Lung (tissue), 12 donors: ENCODE results near the gene NOX5. TPM values are rescaled to one million over a fixed set of nuclear protein-coding genes. Genes with fewer than 3 reads are reported as not detected.

Source experiments
- ATAC-seq: fragments of 200-7000 bp; cut with Tn5 transposase; one replicate; pipeline ENCODE4 v1.9.1; 2020; ENCODE audit warnings: moderate number of reproducible peaks; ENCODE audit not compliant: insufficient read depth, low FRiP score
- DNase-seq, 3 donors: peaks; one replicate each; pipeline ENCODE4 v3.0.0-alpha.2; 2013 to 2017
- H3K27ac ChIP-seq, 2 donors: one replicate each; pipeline ENCODE4 v1.5.1; 2013; ENCODE audit warnings: mild to moderate bottlenecking in 2 of 2, moderate library complexity in 2 of 2, control low read depth in 1 of 2, inconsistent platforms in 1 of 2, low read depth in 1 of 2, low read length in 1 of 2
- H3K27me3 ChIP-seq, 3 donors: one replicate each; pipeline ENCODE4 v1.5.1; 2013; ENCODE audit warnings: low read length in 2 of 3; ENCODE audit not compliant: control insufficient read depth in 3 of 3, insufficient read depth in 3 of 3
- H3K36me3 ChIP-seq, 4 donors: one replicate each; pipeline ENCODE4 v1.5.1; 2013; ENCODE audit warnings: low read length in 4 of 4, mild to moderate bottlenecking in 1 of 4, moderate library complexity in 1 of 4; ENCODE audit not compliant: control insufficient read depth in 4 of 4, insufficient read depth in 4 of 4
- H3K4me1 ChIP-seq, 5 donors: one replicate each; pipeline ENCODE4 v1.5.1; 2013; ENCODE audit warnings: low read length in 5 of 5, mild to moderate bottlenecking in 2 of 5, moderate library complexity in 1 of 5; ENCODE audit not compliant: control insufficient read depth in 5 of 5, insufficient read depth in 5 of 5
- H3K4me3 ChIP-seq: one replicate; pipeline ENCODE4 v1.5.1; 2013; ENCODE audit warnings: mild to moderate bottlenecking, control low read depth, moderate library complexity
- H3K9ac ChIP-seq, 2 donors: one replicate each; pipeline ENCODE4 v1.5.1; 2013; ENCODE audit warnings: low read length in 2 of 2, control low read depth in 1 of 2; ENCODE audit not compliant: insufficient read depth in 1 of 2
- H3K9me3 ChIP-seq, 4 donors: one replicate each; pipeline ENCODE4 v1.5.1; 2013; ENCODE audit warnings: low read length in 3 of 4, mild to moderate bottlenecking in 1 of 4, moderate library complexity in 1 of 4; ENCODE audit not compliant: control insufficient read depth in 4 of 4, insufficient read depth in 3 of 4
- CTCF ChIP-seq: IDR thresholded peaks from 2 replicates; pipeline ENCODE4 v1.5.1; 2012; ENCODE audit warnings: mild to moderate bottlenecking; ENCODE audit errors: control extremely low read depth, extremely low read depth
- WGBS, 2 donors: extraction: QIAGEN DNeasy Blood & Tissue Kit; methylation state at CpG; one replicate each; pipeline ENCODE4 v1.1.7; 2013; 5-methylcytosine and 5-hydroxymethylcytosine counted together
- polyA plus RNA-seq, 2 donors: library from polyadenylated mRNA; stranded (reverse); fragments of 200-250 nt; gene quantifications; one replicate each; pipeline ENCODE4 v1.2.1, GENCODE V29; 2013
- total RNA-seq, 2 donors: library from RNA; depleted of rRNA in 1 of 2; stranded (reverse); fragments of >200 nt in 1 of 2; gene quantifications; one replicate each; pipeline ENCODE4 v1.2.1, GENCODE V29; 2014 to 2021
- donor health status: control.
- donor health status: control.
- donor health status: Bipolar disorder and iron deficiency.
- donor health status: healthy.
- donor health status: DM: yes; HTN: yes; CAD: no.

NOX5 gene
- total and polyA plus RNA-seq, 4 donors: 0.03 to 0.77 (median 0.09) TPM

DNA sequence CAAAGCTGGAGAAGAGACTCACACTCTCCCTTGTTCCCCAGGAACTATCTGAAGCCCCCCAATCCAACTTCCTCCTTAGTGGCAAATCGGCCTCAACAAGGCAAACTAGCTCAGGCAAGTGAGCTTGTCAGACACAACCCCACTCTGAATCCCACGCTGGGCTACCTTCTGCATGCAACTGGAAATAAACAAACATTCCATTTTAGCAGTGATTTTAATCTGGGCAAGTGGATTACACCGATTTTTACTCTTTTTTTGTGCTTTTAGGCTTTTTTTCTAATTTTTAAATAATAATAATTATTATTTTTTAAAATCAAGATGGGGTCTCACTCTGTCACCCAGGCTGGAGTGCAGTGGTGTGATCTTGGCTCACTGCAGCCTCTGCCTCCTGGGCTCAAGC, 2.9 kb upstream of the NOX5 start:
- ATAC-seq (no peak), DNase-seq (no peak)
- Histone ChIP-seq H3K27ac (no peak overlapping the region), H3K27me3 (no peaks in the 10 kb centered on the region), H3K4me1 (peaks cover 0 to 1% (median 0%) of the 10 kb centered on the region in 5 donors), H3K4me3 (no peak overlapping the region), H3K36me3 (no peaks in the 10 kb centered on the region), H3K9ac (no peak overlapping the region), H3K9me3 (peaks cover 0 to 9% (median 3%) of the 10 kb centered on the region in 4 donors)
- TF ChIP-seq CTCF: no peak
- WGBS, 2 donors: 90 to 92% methylated on average over 3 of the region's 3 CpGs

GRCh38 chr15:69012761-69013364, 1.6 kb upstream of the NOX5 start:
- Histone ChIP-seq H3K9ac (no peak overlapping the region), H3K9me3 (peaks cover 0 to 9% (median 0%) of the 10 kb centered on the region in 4 donors), H3K27me3 (no peaks in the 10 kb centered on the region), H3K4me1 (peaks cover 0 to 1% (median 0%) of the 10 kb centered on the region in 5 donors), H3K27ac (no peak overlapping the region), H3K4me3 (no peak overlapping the region), H3K36me3 (no peaks in the 10 kb centered on the region)
- TF ChIP-seq CTCF: no peak
- DNase-seq (no peak), ATAC-seq (no peak)
- 92 to 97% methylated on average over 5 of the region's 5 CpGs for WGBS, 2 donors

DNA sequence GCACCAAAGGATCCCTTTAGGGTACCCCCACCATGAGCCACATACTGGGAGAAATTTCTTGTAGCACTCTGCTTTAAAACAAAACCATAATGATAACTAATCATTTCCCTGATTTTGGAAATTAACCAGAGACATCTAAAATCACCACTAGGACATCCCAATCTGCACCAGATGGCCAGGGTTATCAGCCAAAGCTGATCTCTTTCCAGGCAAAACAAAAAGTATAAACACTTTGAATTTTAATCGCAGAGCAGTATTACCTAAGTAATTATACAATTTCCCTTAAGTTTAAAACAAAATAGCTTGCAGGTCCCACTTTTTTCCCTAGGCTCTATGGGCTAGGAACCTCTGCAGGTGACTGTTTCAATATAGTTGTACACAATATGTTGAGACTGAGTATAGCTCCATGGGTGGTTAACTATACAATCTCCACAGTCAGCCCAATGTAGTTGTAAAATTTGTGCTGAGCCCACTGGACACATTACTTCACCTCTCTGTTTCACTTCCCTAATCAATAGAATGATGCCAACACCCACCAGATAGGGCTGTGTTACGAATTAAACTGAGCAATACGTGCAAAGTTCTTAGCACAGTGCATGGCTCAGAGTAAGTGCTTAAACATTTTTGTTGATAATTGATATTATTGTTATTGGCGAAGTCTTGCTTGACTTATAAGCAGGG, 629 bp upstream of the NOX5 start:
- Histone ChIP-seq H3K36me3 (no peaks in the 10 kb centered on the region), H3K27ac (no peak overlapping the region), H3K27me3 (no peaks in the 10 kb centered on the region), H3K4me3 (no peak overlapping the region), H3K4me1 (peaks cover 0 to 1% (median 0%) of the 10 kb centered on the region in 5 donors), H3K9me3 (peaks cover 0 to 3% (median 0%) of the 10 kb centered on the region in 4 donors), H3K9ac (no peak overlapping the region)
- 85 to 87% methylated on average over 4 of the region's 4 CpGs for WGBS, 2 donors
- ATAC-seq: no peak
- DNase-seq: no peak
- no peak for TF ChIP-seq CTCF
